Measurements from ENCODE around the gene TRIM2. TPM values are rescaled to one million over a fixed set of nuclear protein-coding genes. Genes with fewer than 3 reads are reported as not detected.

TRIM2 gene
- total and polyA plus RNA-seq, 10 of the 15 experiments (the other 5 are each of a cell fraction or from before 2014, with no cell fraction given), result 0.06 to 0.19 (median 0.15) TPM; not detected in 3

DNA sequence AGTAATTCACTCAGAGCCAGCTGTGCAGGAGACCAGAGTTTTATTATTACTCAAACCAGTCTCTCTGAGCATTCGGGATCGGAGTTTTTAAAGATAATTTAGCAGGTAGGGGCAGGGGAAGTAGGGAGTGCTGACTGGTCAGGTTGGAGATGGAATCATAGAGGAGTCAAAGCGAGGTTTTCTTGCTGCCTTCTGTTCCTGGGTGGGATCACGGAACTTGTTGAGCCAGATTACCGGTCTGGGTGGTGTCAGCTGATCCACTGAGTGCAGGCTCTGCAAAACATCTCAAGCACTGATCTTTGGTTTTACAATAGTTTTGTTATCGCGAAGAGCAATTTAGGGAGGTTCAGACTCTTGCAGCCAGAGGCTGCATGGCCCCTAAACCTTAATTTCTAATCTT, 63.6 kb downstream of the TRIM2 start:
- no peaks in the 10 kb centered on the region for H3K27me3 ChIP-seq (replicated peaks in 1 of 2; ENCODE audit: control insufficient read depth in 2 of 2, insufficient read depth in 2 of 2, low read length in 1 of 2)
- BruUV-seq (replicated peaks), result no TSS peak
- DNase-seq (ENCODE audit: low read depth, low spot score) (no peak), FAIRE-seq (no peak), ATAC-seq (no peak)
- no peak overlapping the region for H3K4me3 ChIP-seq
- no peak for TF ChIP-seq ATF2 (IDR thresholded peaks at IDR 0.05; ENCODE audit: low read length)
- TF ChIP-seq TCF3 (IDR thresholded peaks at IDR 0.05; ENCODE audit: borderline replicate concordance, insufficient read depth, low read depth, low read length), result no peak
- TF ChIP-seq, protein P1, sequence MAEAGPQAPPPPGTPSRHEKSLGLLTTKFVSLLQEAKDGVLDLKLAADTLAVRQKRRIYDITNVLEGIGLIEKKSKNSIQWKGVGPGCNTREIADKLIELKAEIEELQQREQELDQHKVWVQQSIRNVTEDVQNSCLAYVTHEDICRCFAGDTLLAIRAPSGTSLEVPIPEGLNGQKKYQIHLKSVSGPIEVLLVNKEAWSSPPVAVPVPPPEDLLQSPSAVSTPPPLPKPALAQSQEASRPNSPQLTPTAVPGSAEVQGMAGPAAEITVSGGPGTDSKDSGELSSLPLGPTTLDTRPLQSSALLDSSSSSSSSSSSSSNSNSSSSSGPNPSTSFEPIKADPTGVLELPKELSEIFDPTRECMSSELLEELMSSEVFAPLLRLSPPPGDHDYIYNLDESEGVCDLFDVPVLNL (IDR thresholded peaks at IDR 0.05; ENCODE audit: low read depth, low read length), result no peak
- no peak for TF ChIP-seq TCF7 (IDR thresholded peaks at IDR 0.05; ENCODE audit: borderline replicate concordance)
- no peak for TF ChIP-seq E2F8 (IDR thresholded peaks at IDR 0.05; ENCODE audit: low read depth, partially characterized antibody)
- TF ChIP-seq CBX3 (IDR thresholded peaks at IDR 0.05; ENCODE audit: borderline replicate concordance, low read depth), result no peak
- TF ChIP-seq MEF2A (IDR thresholded peaks at IDR 0.05; ENCODE audit: insufficient read depth, low read depth, low read length), result no peak
- intact Hi-C loops (cut with micrococcal nuclease; ENCODE audit: unreplicated experiment), result no loop called here
- ChIA-PET POLR2A (no interaction called here), CTCF (interaction anchor here (0.7 to 1.4 kb wide), 2 partner anchors 9 to 428 kb away, joined by 3 read pairs; no protein-coding TSS in a partner anchor), SMC1A (ENCODE audit: uncharacterized antibody, unreplicated experiment) (interaction anchor here (0.7 to 1.1 kb wide), 2 partner anchors 10 kb away, joined by 3 read pairs; no protein-coding TSS in a partner anchor), RAD21 (ENCODE audit: unreplicated experiment) (no interaction called here)
- no peaks in the 10 kb centered on the region for H3K4me1 ChIP-seq (ENCODE audit: control insufficient read depth, insufficient read depth, low read length)
- H2AFZ ChIP-seq (ENCODE audit: control insufficient read depth, low read depth, low read length), result no peak overlapping the region
- in situ Hi-C loops (cut with MboI), result no loop called here
- 82% methylated on average over 7 of the region's 7 CpGs for WGBS (ENCODE audit: insufficient coverage, insufficient replicate concordance, low lambda C conversion rate, missing lambda C conversion rate)
- no peaks in the 10 kb centered on the region for H3K9me3 ChIP-seq (replicated peaks; ENCODE audit: control insufficient read depth, insufficient read depth, low read length)
- no peak overlapping the region for H3K27ac ChIP-seq (ENCODE audit: control insufficient read depth, insufficient read depth)
- no peak overlapping the region for H3K9ac ChIP-seq (ENCODE audit: control insufficient read depth, insufficient read depth, low read length)
- no peaks in the 10 kb centered on the region for H4K20me1 ChIP-seq (ENCODE audit: control insufficient read depth, insufficient read depth)
- no peaks in the 10 kb centered on the region for H3K36me3 ChIP-seq (ENCODE audit: control insufficient read depth in 2 of 2, insufficient read depth in 2 of 2, low read length in 1 of 2)
- no peaks in the 10 kb centered on the region for H3K79me2 ChIP-seq (ENCODE audit: control insufficient read depth, insufficient read depth, low read length)
- H3K4me2 ChIP-seq (ENCODE audit: control insufficient read depth, insufficient read depth), result no peak overlapping the region
